NT2/D1 (cell line): ENCODE measurements around the gene TMEM60.
A peak's percentile ranks its signal among the peaks of the same experiment; 100 is the strongest.

ENCODE experiments used
- DNase-seq: peaks from one replicate; pipeline ENCODE4 v3.0.0-alpha.2; 2011; ENCODE audit warnings: low read depth, low spot score
- H3K27me3 ChIP-seq: 2 replicates; pipeline ENCODE4 v1.6.0; 2011; ENCODE audit warnings: mild to moderate bottlenecking; ENCODE audit not compliant: insufficient read length, insufficient read depth
- H3K36me3 ChIP-seq: 2 replicates; pipeline ENCODE4 v1.6.1; 2011; ENCODE audit warnings: mild to moderate bottlenecking, low read length, mixed read lengths; ENCODE audit not compliant: insufficient read depth, insufficient read length
- H3K4me1 ChIP-seq: 2 replicates; pipeline ENCODE4 v1.5.1; 2011; ENCODE audit not compliant: insufficient read depth, insufficient read length
- H3K4me3 ChIP-seq: 2 replicates; pipeline ENCODE4 v1.5.1; 2011; ENCODE audit warnings: low read depth; ENCODE audit not compliant: insufficient read length
- H3K9ac ChIP-seq: 2 replicates; pipeline ENCODE4 v1.6.0; 2011; ENCODE audit warnings: low read depth; ENCODE audit not compliant: insufficient read length
- H3K9me3 ChIP-seq: 2 replicates; pipeline ENCODE4 v1.5.1; 2011; ENCODE audit warnings: mild to moderate bottlenecking, low read length; ENCODE audit not compliant: insufficient read depth
- SUZ12 ChIP-seq: IDR thresholded peaks from 2 replicates; pipeline ENCODE4 v1.6.1; 2011; ENCODE audit not compliant: insufficient read length, insufficient read depth; ENCODE audit errors: extremely low read depth
- YY1 ChIP-seq: IDR thresholded peaks from 2 replicates; pipeline ENCODE4 v1.6.1; 2011; ENCODE audit not compliant: insufficient read length, insufficient read depth
- ZNF274 ChIP-seq: IDR thresholded peaks from 2 replicates; pipeline ENCODE4 v1.6.1; 2011; ENCODE audit warnings: mild to moderate bottlenecking, low read depth, low read length

Gene TMEM60

GRCh38 chr7:77808517-77808916 is 10.3 kb upstream of the TMEM60 start:
- no peak for TF ChIP-seq ZNF274
- no peak for TF ChIP-seq YY1
- no peak for TF ChIP-seq SUZ12
- H3K9ac ChIP-seq, result no peak overlapping the region
- H3K27me3 ChIP-seq, result no peaks in the 10 kb centered on the region
- no peaks in the 10 kb centered on the region for H3K4me1 ChIP-seq
- H3K36me3 ChIP-seq, result no peaks in the 10 kb centered on the region
- no peak overlapping the region for H3K4me3 ChIP-seq
- no peak for DNase-seq
- H3K9me3 ChIP-seq, result peaks cover 13% of the 10 kb centered on the region; the same call in 1 of the 2 replicates

- DNase-seq, result no peak
- Histone ChIP-seq H3K4me1 (no peaks in the 10 kb centered on the region), H3K9ac (no peak overlapping the region), H3K36me3 (no peaks in the 10 kb centered on the region), H3K9me3 (peaks cover 13% of the 10 kb centered on the region; the same call in 1 of the 2 replicates), H3K27me3 (no peaks in the 10 kb centered on the region), H3K4me3 (no peak overlapping the region)
- TF ChIP-seq SUZ12 (no peak), ZNF274 (no peak), YY1 (no peak)
Observed at GRCh38 chr7:77806425-77806824, 8.2 kb upstream of the TMEM60 start.

- no peaks in the 10 kb centered on the region for H3K27me3 ChIP-seq
- DNase-seq, result no peak
- H3K4me1 ChIP-seq, result no peaks in the 10 kb centered on the region
- H3K4me3 ChIP-seq, result no peak overlapping the region
- no peaks in the 10 kb centered on the region for H3K36me3 ChIP-seq
- no peak for TF ChIP-seq ZNF274
- no peak for TF ChIP-seq YY1
- no peak for TF ChIP-seq SUZ12
- H3K9me3 ChIP-seq, result peaks cover 13% of the 10 kb centered on the region; the same call in 1 of the 2 replicates
- no peak overlapping the region for H3K9ac ChIP-seq
Observed at GRCh38 chr7:77802557-77803405, 4.5 kb upstream of the TMEM60 start.

GRCh38 chr7:77800730-77801129 is 2.5 kb upstream of the TMEM60 start:
- no peak overlapping the region for H3K4me3 ChIP-seq
- TF ChIP-seq YY1 (no peak), ZNF274 (no peak), SUZ12 (no peak)
- no peak for DNase-seq
- no peaks in the 10 kb centered on the region for H3K27me3 ChIP-seq
- H3K9ac ChIP-seq, result no peak overlapping the region
- no peaks in the 10 kb centered on the region; the same call in 1 of the 2 replicates for H3K9me3 ChIP-seq
- H3K36me3 ChIP-seq, result peaks cover 2% of the 10 kb centered on the region
- no peaks in the 10 kb centered on the region for H3K4me1 ChIP-seq

GRCh38 chr7:77800158-77800557 is 1.9 kb upstream of the TMEM60 start:
- no peaks in the 10 kb centered on the region for H3K4me1 ChIP-seq
- TF ChIP-seq SUZ12 (no peak), YY1 (no peak), ZNF274 (no peak)
- H3K4me3 ChIP-seq, result no peak overlapping the region
- no peaks in the 10 kb centered on the region for H3K27me3 ChIP-seq
- DNase-seq, result no peak
- no peak overlapping the region for H3K9ac ChIP-seq
- H3K9me3 ChIP-seq, result no peaks in the 10 kb centered on the region
- H3K36me3 ChIP-seq, result peaks cover 8% of the 10 kb centered on the region

- DNase-seq, result peak; percentile 13
- no peak for TF ChIP-seq ZNF274
- TF ChIP-seq SUZ12, result no peak
- TF ChIP-seq YY1, result no peak
Observed at GRCh38 chr7:77799078-77799964, 1.1 kb upstream of the TMEM60 start.

More at GRCh38 chr7:77799078-77799964, 1.1 kb upstream of the TMEM60 start:
- Histone ChIP-seq H3K27me3 (no peaks in the 10 kb centered on the region), H3K36me3 (peaks cover 13% of the 10 kb centered on the region), H3K9ac (peak overlapping the region; percentile 89), H3K4me3 (peak overlapping the region; percentile 96), H3K9me3 (no peaks in the 10 kb centered on the region), H3K4me1 (no peaks in the 10 kb centered on the region)
